ENCODE measurements around the gene STT3A. TPM values are rescaled to one million over a fixed set of nuclear protein-coding genes. Genes with fewer than 3 reads are reported as not detected.

STT3A gene
- total and polyA plus RNA-seq, 10 of the 15 experiments (the other 5 are each of a cell fraction or from before 2014, with no cell fraction given): 74.4 to 202 (median 118) TPM

- no peaks in the 10 kb centered on the region for H3K9me3 ChIP-seq (replicated peaks; ENCODE audit: control insufficient read depth, insufficient read depth, low read length)
- FAIRE-seq (no peak), DNase-seq (ENCODE audit: low read depth, low spot score) (no peak), ATAC-seq (no peak)
- in situ Hi-C loops (cut with MboI): no loop called here
- POLR2A ChIA-PET: no interaction called here
- no peak overlapping the region for H2AFZ ChIP-seq (ENCODE audit: control insufficient read depth, low read depth, low read length)
- RAD21 ChIA-PET (ENCODE audit: unreplicated experiment): no interaction called here
- H3K27me3 ChIP-seq (replicated peaks in 1 of 2; ENCODE audit: control insufficient read depth in 2 of 2, insufficient read depth in 2 of 2, low read length in 1 of 2): no peaks in the 10 kb centered on the region
- no peak overlapping the region for H3K9ac ChIP-seq (ENCODE audit: control insufficient read depth, insufficient read depth, low read length)
- no peak overlapping the region for H3K4me3 ChIP-seq
- no peaks in the 10 kb centered on the region for H4K20me1 ChIP-seq (ENCODE audit: control insufficient read depth, insufficient read depth)
- H3K27ac ChIP-seq (ENCODE audit: control insufficient read depth, insufficient read depth): no peak overlapping the region
- CTCF ChIA-PET: interaction anchor here (0.6 to 1.0 kb wide), 3 partner anchors 18 to 136 kb away, joined by 3 to 4 read pairs (median 3); partner anchors contain the start of gene EI24
- H3K79me2 ChIP-seq (ENCODE audit: control insufficient read depth, insufficient read depth, low read length): peaks cover 8% of the 10 kb centered on the region
- 100% methylated on average over 1 of the region's 1 CpG for WGBS (ENCODE audit: insufficient coverage, insufficient replicate concordance, low lambda C conversion rate, missing lambda C conversion rate)
- no peak overlapping the region for H3K4me2 ChIP-seq (ENCODE audit: control insufficient read depth, insufficient read depth)
- TF ChIP-seq CHD2 (IDR thresholded peaks at IDR 0.05; ENCODE audit: borderline replicate concordance, low read depth, low read length) (no peak), RFX5 (IDR thresholded peaks at IDR 0.05; ENCODE audit: low read depth, low read length) (no peak), RAD21 (IDR thresholded peaks at IDR 0.05; ENCODE audit: insufficient read depth, low read depth, low read length) (no peak), NBN (IDR thresholded peaks at IDR 0.05) (no peak), MEF2A (IDR thresholded peaks at IDR 0.05; ENCODE audit: insufficient read depth, low read depth, low read length) (no peak), ZNF384 (IDR thresholded peaks at IDR 0.05; ENCODE audit: borderline replicate concordance, low read depth, low read length) (no peak), NR2F1 (conservative IDR thresholded peaks at IDR 0.05) (no peak), MYC (IDR thresholded peaks at IDR 0.05; ENCODE audit: insufficient read depth, insufficient read length, insufficient replicate concordance, low read length, severe bottlenecking) (no peak), EZH2 (IDR thresholded peaks at IDR 0.05; ENCODE audit: borderline replicate concordance, control insufficient read depth, low read depth, low read length) (no peak), KDM1A (IDR thresholded peaks at IDR 0.05; ENCODE audit: borderline replicate concordance) (no peak), CREB1 (IDR thresholded peaks at IDR 0.05; ENCODE audit: low read depth) (no peak), CBX3 (IDR thresholded peaks at IDR 0.05; ENCODE audit: borderline replicate concordance, low read depth) (no peak)
- TF ChIP-seq, protein P1, sequence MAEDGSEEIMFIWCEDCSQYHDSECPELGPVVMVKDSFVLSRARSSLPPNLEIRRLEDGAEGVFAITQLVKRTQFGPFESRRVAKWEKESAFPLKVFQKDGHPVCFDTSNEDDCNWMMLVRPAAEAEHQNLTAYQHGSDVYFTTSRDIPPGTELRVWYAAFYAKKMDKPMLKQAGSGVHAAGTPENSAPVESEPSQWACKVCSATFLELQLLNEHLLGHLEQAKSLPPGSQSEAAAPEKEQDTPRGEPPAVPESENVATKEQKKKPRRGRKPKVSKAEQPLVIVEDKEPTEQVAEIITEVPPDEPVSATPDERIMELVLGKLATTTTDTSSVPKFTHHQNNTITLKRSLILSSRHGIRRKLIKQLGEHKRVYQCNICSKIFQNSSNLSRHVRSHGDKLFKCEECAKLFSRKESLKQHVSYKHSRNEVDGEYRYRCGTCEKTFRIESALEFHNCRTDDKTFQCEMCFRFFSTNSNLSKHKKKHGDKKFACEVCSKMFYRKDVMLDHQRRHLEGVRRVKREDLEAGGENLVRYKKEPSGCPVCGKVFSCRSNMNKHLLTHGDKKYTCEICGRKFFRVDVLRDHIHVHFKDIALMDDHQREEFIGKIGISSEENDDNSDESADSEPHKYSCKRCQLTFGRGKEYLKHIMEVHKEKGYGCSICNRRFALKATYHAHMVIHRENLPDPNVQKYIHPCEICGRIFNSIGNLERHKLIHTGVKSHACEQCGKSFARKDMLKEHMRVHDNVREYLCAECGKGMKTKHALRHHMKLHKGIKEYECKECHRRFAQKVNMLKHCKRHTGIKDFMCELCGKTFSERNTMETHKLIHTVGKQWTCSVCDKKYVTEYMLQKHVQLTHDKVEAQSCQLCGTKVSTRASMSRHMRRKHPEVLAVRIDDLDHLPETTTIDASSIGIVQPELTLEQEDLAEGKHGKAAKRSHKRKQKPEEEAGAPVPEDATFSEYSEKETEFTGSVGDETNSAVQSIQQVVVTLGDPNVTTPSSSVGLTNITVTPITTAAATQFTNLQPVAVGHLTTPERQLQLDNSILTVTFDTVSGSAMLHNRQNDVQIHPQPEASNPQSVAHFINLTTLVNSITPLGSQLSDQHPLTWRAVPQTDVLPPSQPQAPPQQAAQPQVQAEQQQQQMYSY (CRISPR knock-in tag; IDR thresholded peaks at IDR 0.05): no peak
- TF ChIP-seq, protein P2, sequence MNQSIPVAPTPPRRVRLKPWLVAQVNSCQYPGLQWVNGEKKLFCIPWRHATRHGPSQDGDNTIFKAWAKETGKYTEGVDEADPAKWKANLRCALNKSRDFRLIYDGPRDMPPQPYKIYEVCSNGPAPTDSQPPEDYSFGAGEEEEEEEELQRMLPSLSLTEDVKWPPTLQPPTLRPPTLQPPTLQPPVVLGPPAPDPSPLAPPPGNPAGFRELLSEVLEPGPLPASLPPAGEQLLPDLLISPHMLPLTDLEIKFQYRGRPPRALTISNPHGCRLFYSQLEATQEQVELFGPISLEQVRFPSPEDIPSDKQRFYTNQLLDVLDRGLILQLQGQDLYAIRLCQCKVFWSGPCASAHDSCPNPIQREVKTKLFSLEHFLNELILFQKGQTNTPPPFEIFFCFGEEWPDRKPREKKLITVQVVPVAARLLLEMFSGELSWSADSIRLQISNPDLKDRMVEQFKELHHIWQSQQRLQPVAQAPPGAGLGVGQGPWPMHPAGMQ (IDR thresholded peaks at IDR 0.05; ENCODE audit: borderline replicate concordance): no peak
- TF ChIP-seq, protein P3, sequence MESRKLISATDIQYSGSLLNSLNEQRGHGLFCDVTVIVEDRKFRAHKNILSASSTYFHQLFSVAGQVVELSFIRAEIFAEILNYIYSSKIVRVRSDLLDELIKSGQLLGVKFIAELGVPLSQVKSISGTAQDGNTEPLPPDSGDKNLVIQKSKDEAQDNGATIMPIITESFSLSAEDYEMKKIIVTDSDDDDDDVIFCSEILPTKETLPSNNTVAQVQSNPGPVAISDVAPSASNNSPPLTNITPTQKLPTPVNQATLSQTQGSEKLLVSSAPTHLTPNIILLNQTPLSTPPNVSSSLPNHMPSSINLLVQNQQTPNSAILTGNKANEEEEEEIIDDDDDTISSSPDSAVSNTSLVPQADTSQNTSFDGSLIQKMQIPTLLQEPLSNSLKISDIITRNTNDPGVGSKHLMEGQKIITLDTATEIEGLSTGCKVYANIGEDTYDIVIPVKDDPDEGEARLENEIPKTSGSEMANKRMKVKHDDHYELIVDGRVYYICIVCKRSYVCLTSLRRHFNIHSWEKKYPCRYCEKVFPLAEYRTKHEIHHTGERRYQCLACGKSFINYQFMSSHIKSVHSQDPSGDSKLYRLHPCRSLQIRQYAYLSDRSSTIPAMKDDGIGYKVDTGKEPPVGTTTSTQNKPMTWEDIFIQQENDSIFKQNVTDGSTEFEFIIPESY (IDR thresholded peaks at IDR 0.05): no peak
- no peaks in the 10 kb centered on the region for H3K4me1 ChIP-seq (ENCODE audit: control insufficient read depth, insufficient read depth, low read length)
- SMC1A ChIA-PET (ENCODE audit: uncharacterized antibody, unreplicated experiment): interaction anchor here (0.8 to 1.3 kb wide), 2 partner anchors 10 to 11 kb away, joined by 3 to 4 read pairs; no protein-coding TSS in a partner anchor
- BruUV-seq (replicated peaks): no TSS peak
- intact Hi-C loops (cut with micrococcal nuclease; ENCODE audit: unreplicated experiment): no loop called here
- H3K36me3 ChIP-seq (ENCODE audit: control insufficient read depth in 2 of 2, insufficient read depth in 2 of 2, low read length in 1 of 2): peaks cover 0 to 7% of the 10 kb centered on the region in 2 experiments
These were observed 5.2 kb upstream of the STT3A start for GRCh38 chr11:125587480-125587879.

Measured in GM12878 (cell line).